HEK293 (cell line): ENCODE data around the gene BEX1.
"Not testable (repeated sequence)": the region's sequence is repeated elsewhere in the genome, so short reads cannot be mapped to it uniquely, and the experiment has no call there.

Experiments
- KLF16 ChIP-seq: fragments of 450-650 bp; formaldehyde crosslinking; IDR thresholded peaks from 2 replicates; pipeline ENCODE4 v1.5.1; 2017; ENCODE audit warnings: missing biosample characterization, missing genetic modification characterization
- SP2 ChIP-seq: fragments of 450-650 bp; formaldehyde crosslinking; IDR thresholded peaks from 2 replicates; pipeline ENCODE4 v1.5.1; 2016; ENCODE audit warnings: missing biosample characterization, missing genetic modification characterization
- ZBTB21 ChIP-seq: fragments of 450-650 bp; formaldehyde crosslinking; IDR thresholded peaks from 2 replicates; pipeline ENCODE4 v1.5.1; 2017; ENCODE audit warnings: missing biosample characterization, missing genetic modification characterization
- ZBTB8A ChIP-seq: fragments of 450-650 bp; formaldehyde crosslinking; IDR thresholded peaks from 2 replicates; pipeline ENCODE4 v1.5.1; 2016; ENCODE audit warnings: missing biosample characterization, missing genetic modification characterization
- ZNF184 ChIP-seq: fragments of 450-650 bp; IDR thresholded peaks from 2 replicates; pipeline ENCODE4 v1.5.1; 2018; ENCODE audit warnings: missing biosample characterization, mild to moderate bottlenecking, missing genetic modification characterization
- ZNF223 ChIP-seq: fragments of 450-650 bp; formaldehyde crosslinking; IDR thresholded peaks from 2 replicates; pipeline ENCODE4 v1.5.1; 2016; ENCODE audit warnings: missing biosample characterization, missing genetic modification characterization
- ZNF48 ChIP-seq: fragments of 450-650 bp; formaldehyde crosslinking; IDR thresholded peaks from 2 replicates; pipeline ENCODE4 v1.5.1; 2016; ENCODE audit warnings: missing biosample characterization, missing genetic modification characterization
- TF ChIP-seq, protein P1 (sequence below): fragments of 450-650 bp; formaldehyde crosslinking; IDR thresholded peaks from 2 replicates; pipeline ENCODE4 v1.5.1; 2016; ENCODE audit warnings: missing biosample characterization, missing genetic modification characterization
- TF ChIP-seq, protein P2 (sequence below): fragments of 450-650 bp; formaldehyde crosslinking; IDR thresholded peaks from 2 replicates; pipeline ENCODE4 v1.5.1; 2016; ENCODE audit warnings: missing biosample characterization, missing genetic modification characterization, low read depth
- TF ChIP-seq, protein P3 (sequence below): fragments of 450-650 bp; formaldehyde crosslinking; IDR thresholded peaks from 2 replicates; pipeline ENCODE4 v1.5.1; 2016; ENCODE audit warnings: missing biosample characterization, missing genetic modification characterization
- TF ChIP-seq, protein P4 (sequence below): sonication (generic); formaldehyde crosslinking; IDR thresholded peaks from 2 replicates; pipeline ENCODE4 v1.8.1; 2022; ENCODE audit warnings: mild to moderate bottlenecking, moderate library complexity, missing genetic modification reagents
- TF ChIP-seq, protein P5 (sequence below): fragments of 450-650 bp; formaldehyde crosslinking; IDR thresholded peaks from 2 replicates; pipeline ENCODE4 v1.5.1; 2016; ENCODE audit warnings: missing biosample characterization, missing genetic modification characterization
- TF ChIP-seq, protein P6 (sequence below): fragments of 450-650 bp; formaldehyde crosslinking; IDR thresholded peaks from 2 replicates; pipeline ENCODE4 v1.5.1; 2016; ENCODE audit warnings: missing biosample characterization, missing genetic modification characterization

DNA sequence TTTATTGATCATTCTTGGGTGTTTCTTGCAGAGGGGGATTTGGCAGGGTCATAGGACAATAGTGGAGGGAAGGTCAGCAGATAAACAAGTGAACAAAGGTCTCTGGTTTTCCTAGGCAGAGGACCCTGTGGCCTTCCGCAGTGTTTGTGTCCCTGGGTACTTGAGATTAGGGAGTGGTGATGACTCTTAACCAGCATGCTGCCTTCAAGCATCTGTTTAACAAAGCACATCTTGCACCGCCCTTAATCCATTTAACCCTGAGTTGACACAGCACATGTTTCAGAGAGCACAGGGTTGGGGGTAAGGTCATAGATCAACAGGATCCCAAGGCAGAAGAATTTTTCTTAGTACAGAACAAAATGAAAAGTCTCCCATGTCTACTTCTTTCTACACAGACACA, 39.9 kb upstream of the BEX1 start:
- TF ChIP-seq, protein P1, sequence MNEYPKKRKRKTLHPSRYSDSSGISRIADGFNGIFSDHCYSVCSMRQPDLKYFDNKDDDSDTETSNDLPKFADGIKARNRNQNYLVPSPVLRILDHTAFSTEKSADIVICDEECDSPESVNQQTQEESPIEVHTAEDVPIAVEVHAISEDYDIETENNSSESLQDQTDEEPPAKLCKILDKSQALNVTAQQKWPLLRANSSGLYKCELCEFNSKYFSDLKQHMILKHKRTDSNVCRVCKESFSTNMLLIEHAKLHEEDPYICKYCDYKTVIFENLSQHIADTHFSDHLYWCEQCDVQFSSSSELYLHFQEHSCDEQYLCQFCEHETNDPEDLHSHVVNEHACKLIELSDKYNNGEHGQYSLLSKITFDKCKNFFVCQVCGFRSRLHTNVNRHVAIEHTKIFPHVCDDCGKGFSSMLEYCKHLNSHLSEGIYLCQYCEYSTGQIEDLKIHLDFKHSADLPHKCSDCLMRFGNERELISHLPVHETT (tag by site-specific recombination), result not testable (repeated sequence)
- TF ChIP-seq ZNF184; ZBTB21 (tag by site-specific recombination); KLF16 (tag by site-specific recombination); ZBTB8A (tag by site-specific recombination); ZNF48 (tag by site-specific recombination); SP2 (tag by site-specific recombination); ZNF223 (tag by site-specific recombination): not testable (repeated sequence)
- TF ChIP-seq, protein P2, sequence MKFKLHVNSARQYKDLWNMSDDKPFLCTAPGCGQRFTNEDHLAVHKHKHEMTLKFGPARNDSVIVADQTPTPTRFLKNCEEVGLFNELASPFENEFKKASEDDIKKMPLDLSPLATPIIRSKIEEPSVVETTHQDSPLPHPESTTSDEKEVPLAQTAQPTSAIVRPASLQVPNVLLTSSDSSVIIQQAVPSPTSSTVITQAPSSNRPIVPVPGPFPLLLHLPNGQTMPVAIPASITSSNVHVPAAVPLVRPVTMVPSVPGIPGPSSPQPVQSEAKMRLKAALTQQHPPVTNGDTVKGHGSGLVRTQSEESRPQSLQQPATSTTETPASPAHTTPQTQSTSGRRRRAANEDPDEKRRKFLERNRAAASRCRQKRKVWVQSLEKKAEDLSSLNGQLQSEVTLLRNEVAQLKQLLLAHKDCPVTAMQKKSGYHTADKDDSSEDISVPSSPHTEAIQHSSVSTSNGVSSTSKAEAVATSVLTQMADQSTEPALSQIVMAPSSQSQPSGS (tag by site-specific recombination), result not testable (repeated sequence)
- TF ChIP-seq, protein P3, sequence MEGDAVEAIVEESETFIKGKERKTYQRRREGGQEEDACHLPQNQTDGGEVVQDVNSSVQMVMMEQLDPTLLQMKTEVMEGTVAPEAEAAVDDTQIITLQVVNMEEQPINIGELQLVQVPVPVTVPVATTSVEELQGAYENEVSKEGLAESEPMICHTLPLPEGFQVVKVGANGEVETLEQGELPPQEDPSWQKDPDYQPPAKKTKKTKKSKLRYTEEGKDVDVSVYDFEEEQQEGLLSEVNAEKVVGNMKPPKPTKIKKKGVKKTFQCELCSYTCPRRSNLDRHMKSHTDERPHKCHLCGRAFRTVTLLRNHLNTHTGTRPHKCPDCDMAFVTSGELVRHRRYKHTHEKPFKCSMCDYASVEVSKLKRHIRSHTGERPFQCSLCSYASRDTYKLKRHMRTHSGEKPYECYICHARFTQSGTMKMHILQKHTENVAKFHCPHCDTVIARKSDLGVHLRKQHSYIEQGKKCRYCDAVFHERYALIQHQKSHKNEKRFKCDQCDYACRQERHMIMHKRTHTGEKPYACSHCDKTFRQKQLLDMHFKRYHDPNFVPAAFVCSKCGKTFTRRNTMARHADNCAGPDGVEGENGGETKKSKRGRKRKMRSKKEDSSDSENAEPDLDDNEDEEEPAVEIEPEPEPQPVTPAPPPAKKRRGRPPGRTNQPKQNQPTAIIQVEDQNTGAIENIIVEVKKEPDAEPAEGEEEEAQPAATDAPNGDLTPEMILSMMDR, result not testable (repeated sequence)
- TF ChIP-seq, protein P4, sequence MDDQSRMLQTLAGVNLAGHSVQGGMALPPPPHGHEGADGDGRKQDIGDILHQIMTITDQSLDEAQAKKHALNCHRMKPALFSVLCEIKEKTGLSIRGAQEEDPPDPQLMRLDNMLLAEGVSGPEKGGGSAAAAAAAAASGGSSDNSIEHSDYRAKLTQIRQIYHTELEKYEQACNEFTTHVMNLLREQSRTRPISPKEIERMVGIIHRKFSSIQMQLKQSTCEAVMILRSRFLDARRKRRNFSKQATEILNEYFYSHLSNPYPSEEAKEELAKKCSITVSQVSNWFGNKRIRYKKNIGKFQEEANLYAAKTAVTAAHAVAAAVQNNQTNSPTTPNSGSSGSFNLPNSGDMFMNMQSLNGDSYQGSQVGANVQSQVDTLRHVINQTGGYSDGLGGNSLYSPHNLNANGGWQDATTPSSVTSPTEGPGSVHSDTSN (CRISPR knock-in tag), result not testable (repeated sequence)
- TF ChIP-seq, protein P5, sequence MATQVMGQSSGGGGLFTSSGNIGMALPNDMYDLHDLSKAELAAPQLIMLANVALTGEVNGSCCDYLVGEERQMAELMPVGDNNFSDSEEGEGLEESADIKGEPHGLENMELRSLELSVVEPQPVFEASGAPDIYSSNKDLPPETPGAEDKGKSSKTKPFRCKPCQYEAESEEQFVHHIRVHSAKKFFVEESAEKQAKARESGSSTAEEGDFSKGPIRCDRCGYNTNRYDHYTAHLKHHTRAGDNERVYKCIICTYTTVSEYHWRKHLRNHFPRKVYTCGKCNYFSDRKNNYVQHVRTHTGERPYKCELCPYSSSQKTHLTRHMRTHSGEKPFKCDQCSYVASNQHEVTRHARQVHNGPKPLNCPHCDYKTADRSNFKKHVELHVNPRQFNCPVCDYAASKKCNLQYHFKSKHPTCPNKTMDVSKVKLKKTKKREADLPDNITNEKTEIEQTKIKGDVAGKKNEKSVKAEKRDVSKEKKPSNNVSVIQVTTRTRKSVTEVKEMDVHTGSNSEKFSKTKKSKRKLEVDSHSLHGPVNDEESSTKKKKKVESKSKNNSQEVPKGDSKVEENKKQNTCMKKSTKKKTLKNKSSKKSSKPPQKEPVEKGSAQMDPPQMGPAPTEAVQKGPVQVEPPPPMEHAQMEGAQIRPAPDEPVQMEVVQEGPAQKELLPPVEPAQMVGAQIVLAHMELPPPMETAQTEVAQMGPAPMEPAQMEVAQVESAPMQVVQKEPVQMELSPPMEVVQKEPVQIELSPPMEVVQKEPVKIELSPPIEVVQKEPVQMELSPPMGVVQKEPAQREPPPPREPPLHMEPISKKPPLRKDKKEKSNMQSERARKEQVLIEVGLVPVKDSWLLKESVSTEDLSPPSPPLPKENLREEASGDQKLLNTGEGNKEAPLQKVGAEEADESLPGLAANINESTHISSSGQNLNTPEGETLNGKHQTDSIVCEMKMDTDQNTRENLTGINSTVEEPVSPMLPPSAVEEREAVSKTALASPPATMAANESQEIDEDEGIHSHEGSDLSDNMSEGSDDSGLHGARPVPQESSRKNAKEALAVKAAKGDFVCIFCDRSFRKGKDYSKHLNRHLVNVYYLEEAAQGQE (tag by site-specific recombination), result not testable (repeated sequence)
- TF ChIP-seq, protein P6, sequence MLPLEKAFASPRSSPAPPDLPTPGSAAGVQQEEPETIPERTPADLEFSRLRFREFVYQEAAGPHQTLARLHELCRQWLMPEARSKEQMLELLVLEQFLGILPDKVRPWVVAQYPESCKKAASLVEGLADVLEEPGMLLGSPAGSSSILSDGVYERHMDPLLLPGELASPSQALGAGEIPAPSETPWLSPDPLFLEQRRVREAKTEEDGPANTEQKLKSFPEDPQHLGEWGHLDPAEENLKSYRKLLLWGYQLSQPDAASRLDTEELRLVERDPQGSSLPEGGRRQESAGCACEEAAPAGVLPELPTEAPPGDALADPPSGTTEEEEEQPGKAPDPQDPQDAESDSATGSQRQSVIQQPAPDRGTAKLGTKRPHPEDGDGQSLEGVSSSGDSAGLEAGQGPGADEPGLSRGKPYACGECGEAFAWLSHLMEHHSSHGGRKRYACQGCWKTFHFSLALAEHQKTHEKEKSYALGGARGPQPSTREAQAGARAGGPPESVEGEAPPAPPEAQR, result not testable (repeated sequence)
